Testis (tissue), 2 donors: ENCODE data around the gene CAMTA1.

Experiments used
- CTCF ChIP-seq, 3 experiments: fragments of 450-650 bp in 2 of 3; fragments of 200-600 bp in 1 of 3; sonication (generic) in 1 of 3; IDR thresholded peaks; one replicate each; pipeline ENCODE4 v1.5.1; 2016 to 2019; ENCODE audit warnings: antibody characterized with exemption in 3 of 3, mild to moderate bottlenecking in 2 of 3, moderate library complexity in 1 of 3
- POLR2A ChIP-seq: fragments of 450-650 bp; IDR thresholded peaks from one replicate; pipeline ENCODE4 v1.6.1; 2017; ENCODE audit warnings: antibody characterized with exemption, mild to moderate bottlenecking, moderate library complexity

DNA sequence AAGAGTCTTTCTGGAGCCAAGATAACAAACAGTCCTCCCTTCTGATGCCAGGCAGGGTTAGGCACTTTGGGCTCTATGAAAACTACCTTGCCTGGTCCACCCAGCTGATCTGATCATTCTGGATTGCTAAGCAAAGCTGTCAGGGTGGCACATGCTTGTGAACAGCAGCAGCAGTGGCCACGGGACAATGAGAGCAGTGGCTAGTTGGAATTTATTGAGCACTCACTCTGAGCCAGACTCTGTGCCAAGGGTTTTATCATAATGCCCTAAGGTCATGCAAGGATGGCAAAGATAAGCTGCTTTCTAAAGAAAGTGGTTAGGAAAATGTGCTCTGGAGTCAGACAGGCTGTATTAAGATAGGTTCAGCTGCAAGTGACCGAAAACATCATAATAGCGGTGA, 595.5 kb downstream of the CAMTA1 start:
- TF ChIP-seq CTCF (IDR thresholded peaks at IDR 0.05), result no peak
- no peak for TF ChIP-seq POLR2A
